ENCODE results near the gene CAMKK1. TPM values are rescaled to one million over a fixed set of nuclear protein-coding genes. Genes with fewer than 3 reads are reported as not detected.

CAMKK1 gene
- total RNA-seq, 1 donor from 2014 or later: 3.4 TPM

DNA sequence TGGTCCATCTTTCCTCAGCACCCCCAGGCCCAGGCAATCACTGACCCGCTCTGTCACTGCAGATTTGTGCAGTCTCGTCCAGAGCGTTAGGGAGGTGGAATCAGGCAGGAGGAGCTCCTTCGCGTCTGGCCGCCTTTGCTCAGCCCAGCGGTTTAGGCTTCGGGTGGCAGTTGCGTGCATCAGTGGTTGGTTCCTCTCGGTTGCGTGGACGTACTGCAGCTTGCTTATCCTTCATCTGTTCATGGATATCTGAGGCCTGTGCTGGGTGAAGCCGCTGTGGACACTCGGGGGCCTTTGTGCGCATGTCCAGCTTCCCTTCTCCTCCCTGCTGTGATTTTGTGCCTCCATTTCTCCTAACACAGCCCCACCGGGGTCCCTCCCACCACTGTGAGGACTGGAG is 28.2 kb upstream of the CAMKK1 start:
- H3K4me3 ChIP-seq (ENCODE audit: low read depth, low read length): no peak overlapping the region
- TF ChIP-seq, protein P1, sequence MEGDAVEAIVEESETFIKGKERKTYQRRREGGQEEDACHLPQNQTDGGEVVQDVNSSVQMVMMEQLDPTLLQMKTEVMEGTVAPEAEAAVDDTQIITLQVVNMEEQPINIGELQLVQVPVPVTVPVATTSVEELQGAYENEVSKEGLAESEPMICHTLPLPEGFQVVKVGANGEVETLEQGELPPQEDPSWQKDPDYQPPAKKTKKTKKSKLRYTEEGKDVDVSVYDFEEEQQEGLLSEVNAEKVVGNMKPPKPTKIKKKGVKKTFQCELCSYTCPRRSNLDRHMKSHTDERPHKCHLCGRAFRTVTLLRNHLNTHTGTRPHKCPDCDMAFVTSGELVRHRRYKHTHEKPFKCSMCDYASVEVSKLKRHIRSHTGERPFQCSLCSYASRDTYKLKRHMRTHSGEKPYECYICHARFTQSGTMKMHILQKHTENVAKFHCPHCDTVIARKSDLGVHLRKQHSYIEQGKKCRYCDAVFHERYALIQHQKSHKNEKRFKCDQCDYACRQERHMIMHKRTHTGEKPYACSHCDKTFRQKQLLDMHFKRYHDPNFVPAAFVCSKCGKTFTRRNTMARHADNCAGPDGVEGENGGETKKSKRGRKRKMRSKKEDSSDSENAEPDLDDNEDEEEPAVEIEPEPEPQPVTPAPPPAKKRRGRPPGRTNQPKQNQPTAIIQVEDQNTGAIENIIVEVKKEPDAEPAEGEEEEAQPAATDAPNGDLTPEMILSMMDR (IDR thresholded peaks at IDR 0.05; ENCODE audit: insufficient read depth, low read length, severe bottlenecking): no peak

DNA sequence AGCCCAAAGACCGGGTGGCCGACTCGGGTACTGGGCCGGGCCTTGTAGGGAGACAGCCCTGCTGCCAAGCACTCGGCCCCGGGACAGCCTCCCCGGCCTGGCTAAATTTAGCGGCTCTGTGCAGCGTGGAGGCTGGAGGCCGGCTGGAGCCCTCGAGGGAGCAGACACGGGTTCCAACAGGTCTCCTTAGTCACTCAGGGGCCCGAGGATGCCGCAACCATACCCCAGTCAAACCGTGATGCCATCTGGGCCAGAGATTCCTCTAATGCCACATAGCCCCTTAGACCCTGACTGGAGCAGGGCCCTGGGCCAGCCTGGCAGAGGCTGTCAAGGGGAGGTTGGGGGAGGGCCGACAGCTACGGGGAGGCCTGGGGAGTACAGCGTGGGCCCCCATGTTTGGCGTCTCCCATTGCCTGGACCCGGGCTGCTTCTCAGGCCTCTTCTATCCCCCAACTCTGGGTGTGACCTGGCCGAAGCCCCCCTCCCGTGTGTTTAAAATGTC is 26.3 kb upstream of the CAMKK1 start:
- H3K36me3 ChIP-seq (ENCODE audit: control insufficient read depth, insufficient read depth, low read length): no peaks in the 10 kb centered on the region
- DNase-seq (ENCODE audit: low read depth): no peak
- TF ChIP-seq, protein P1 (IDR thresholded peaks at IDR 0.05; ENCODE audit: insufficient read depth, low read length, severe bottlenecking): no peak
- H3K27me3 ChIP-seq (ENCODE audit: control insufficient read depth, insufficient read depth, low read length): peaks cover 2% of the 10 kb centered on the region
- no peak overlapping the region for H3K4me3 ChIP-seq (ENCODE audit: low read depth, low read length)
- FAIRE-seq: no peak

More for the DNA sequence above, 28.2 kb upstream of the CAMKK1 start:
- DNase-seq (ENCODE audit: low read depth): no peak
- Histone ChIP-seq H3K36me3 (ENCODE audit: control insufficient read depth, insufficient read depth, low read length) (no peaks in the 10 kb centered on the region), H3K27me3 (ENCODE audit: control insufficient read depth, insufficient read depth, low read length) (peaks cover 2% of the 10 kb centered on the region)
- no peak for FAIRE-seq

DNA sequence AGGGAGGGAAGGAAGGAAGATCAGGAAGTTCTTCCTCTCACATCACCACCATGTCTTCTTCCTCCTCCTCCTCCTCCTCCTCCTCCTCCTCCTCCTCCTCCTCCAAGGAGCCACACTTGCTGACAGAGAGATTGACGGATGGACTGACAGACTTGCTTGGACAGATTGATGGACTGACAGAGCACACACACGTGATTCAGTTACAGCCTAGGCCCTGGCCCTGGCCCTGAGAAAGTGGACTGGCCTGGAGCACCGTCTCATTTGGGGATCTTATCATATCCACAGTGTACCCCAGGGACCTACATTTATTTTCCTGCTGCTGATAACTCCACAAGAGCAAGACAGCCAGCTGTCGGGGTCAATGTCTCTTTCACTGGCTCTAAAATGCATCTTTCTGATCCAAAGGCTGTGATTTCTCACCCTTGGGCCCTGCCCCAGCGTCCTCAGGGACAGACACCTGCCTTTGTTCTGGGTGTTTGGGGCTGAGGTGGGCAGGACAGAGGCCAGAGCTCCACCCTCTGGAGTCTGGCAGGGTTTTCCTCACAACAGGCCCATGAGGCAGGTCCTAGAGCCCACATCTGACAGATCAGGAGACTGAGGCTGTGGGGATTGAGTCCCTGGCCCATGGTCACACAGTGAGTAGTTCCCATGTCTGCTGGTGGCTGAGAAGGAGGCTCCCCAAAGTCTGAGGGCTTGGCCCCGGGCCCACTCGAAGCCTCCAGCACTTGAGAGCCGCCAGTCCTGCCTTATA is 25.7 kb upstream of the CAMKK1 start:
- Histone ChIP-seq H3K27me3 (ENCODE audit: control insufficient read depth, insufficient read depth, low read length) (peaks cover 2% of the 10 kb centered on the region), H3K36me3 (ENCODE audit: control insufficient read depth, insufficient read depth, low read length) (no peaks in the 10 kb centered on the region), H3K4me3 (ENCODE audit: low read depth, low read length) (no peak overlapping the region)
- TF ChIP-seq, protein P1 (IDR thresholded peaks at IDR 0.05; ENCODE audit: insufficient read depth, low read length, severe bottlenecking): no peak
- FAIRE-seq: no peak
- DNase-seq (ENCODE audit: low read depth): no peak

DNA sequence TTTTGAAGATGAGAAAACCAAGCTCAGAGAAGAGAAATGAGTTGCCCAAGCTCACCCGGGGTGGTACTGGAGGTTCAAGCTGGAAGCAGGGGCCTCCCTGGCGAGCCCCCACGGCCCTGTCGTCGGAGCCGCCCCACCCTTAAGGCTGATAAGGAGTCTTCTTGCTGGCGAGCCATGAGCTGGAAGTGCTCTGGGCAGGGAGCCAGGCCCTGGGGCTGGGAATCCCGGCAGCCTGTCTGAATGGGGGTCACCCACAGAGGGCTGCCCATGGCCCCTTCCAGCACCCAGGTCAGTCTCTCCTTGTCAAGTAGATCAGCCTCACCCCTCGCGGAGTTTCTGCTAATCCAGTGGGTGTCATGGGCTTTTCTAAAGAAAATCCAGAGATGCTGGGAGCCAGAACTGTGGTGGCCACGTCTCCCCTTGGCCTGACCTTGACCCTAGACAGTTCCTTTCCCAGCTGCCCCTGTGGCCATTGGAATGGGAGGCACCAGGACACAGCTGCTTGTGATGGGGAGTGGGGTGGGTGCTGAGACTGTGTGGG is 24.6 kb upstream of the CAMKK1 start:
- FAIRE-seq: no peak
- TF ChIP-seq, protein P1 (IDR thresholded peaks at IDR 0.05; ENCODE audit: insufficient read depth, low read length, severe bottlenecking): no peak
- Histone ChIP-seq H3K27me3 (ENCODE audit: control insufficient read depth, insufficient read depth, low read length) (peaks cover 2% of the 10 kb centered on the region), H3K36me3 (ENCODE audit: control insufficient read depth, insufficient read depth, low read length) (no peaks in the 10 kb centered on the region), H3K4me3 (ENCODE audit: low read depth, low read length) (no peak overlapping the region)
- no peak for DNase-seq (ENCODE audit: low read depth)

DNA sequence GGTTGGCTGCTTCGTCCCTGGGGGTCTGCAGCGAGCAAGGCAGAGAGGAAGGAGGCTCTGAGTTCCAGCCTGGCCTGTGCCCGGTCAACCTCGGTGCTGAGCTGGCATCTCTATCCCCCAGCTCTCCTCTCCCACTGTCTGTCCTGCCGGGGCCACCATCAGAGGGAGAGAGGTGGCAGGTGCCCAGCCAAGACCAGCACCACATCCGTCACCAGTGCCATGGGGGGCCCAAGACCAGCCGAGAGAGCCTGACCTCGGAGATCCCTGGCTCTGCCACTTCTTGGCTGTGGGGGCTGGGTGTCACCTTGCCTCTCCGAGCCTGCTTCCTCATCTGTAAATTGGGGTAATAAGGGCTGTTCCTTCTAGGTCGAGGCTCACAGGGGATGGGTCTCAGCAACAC is 24.0 kb upstream of the CAMKK1 start:
- FAIRE-seq: no peak
- Histone ChIP-seq H3K4me3 (ENCODE audit: low read depth, low read length) (no peak overlapping the region), H3K36me3 (ENCODE audit: control insufficient read depth, insufficient read depth, low read length) (no peaks in the 10 kb centered on the region), H3K27me3 (ENCODE audit: control insufficient read depth, insufficient read depth, low read length) (peaks cover 2% of the 10 kb centered on the region)
- DNase-seq (ENCODE audit: low read depth): no peak
- TF ChIP-seq, protein P1 (IDR thresholded peaks at IDR 0.05; ENCODE audit: insufficient read depth, low read length, severe bottlenecking): no peak

Data from bronchial epithelial cell (primary cell).